Endothelial cell (in vitro differentiated cells): ENCODE data around the gene GNAT3. TPM values are rescaled to one million over a fixed set of nuclear protein-coding genes. Genes with fewer than 3 reads are reported as not detected.

Source experiments
- DNase-seq: peaks from one replicate; pipeline ENCODE4 v3.0.0; 2021; ENCODE audit warnings: low spot score
- H3K27ac Mint-ChIP-seq: one replicate; pipeline ENCODE4 v1.8.0; 2021; ENCODE audit warnings: mixed read lengths, inconsistent platforms; ENCODE audit not compliant: unreplicated experiment
- H3K27me3 Mint-ChIP-seq: one replicate; pipeline ENCODE4 v1.8.0; 2021; ENCODE audit warnings: mild to moderate bottlenecking, moderate library complexity, mixed read lengths, inconsistent platforms; ENCODE audit not compliant: unreplicated experiment
- H3K36me3 Mint-ChIP-seq: one replicate; pipeline ENCODE4 v1.8.0; 2021; ENCODE audit warnings: mild to moderate bottlenecking, low read depth, mixed read lengths, inconsistent platforms; ENCODE audit not compliant: unreplicated experiment
- H3K4me1 Mint-ChIP-seq: one replicate; pipeline ENCODE4 v1.8.0; 2021; ENCODE audit warnings: mild to moderate bottlenecking, mixed read lengths, inconsistent platforms; ENCODE audit not compliant: unreplicated experiment
- H3K4me3 Mint-ChIP-seq: one replicate; pipeline ENCODE4 v1.8.0; 2021; ENCODE audit warnings: mild to moderate bottlenecking, mixed read lengths, inconsistent platforms; ENCODE audit not compliant: unreplicated experiment
- H3K9me3 Mint-ChIP-seq: one replicate; pipeline ENCODE4 v1.8.0; 2021; ENCODE audit warnings: mixed read lengths, inconsistent platforms; ENCODE audit not compliant: unreplicated experiment
- total RNA-seq: library from RNA; stranded (reverse); fragmentation: NEBNext Ultra II Directional; extraction: Animal tissue kit (Norgen Biotek cat#: 25700); gene quantifications from one replicate; pipeline ENCODE4 v1.2.1, GENCODE V29; 2021; ENCODE audit not compliant: unreplicated experiment
- TF ChIP-seq, protein P1 (sequence below): fragments of 200-600 bp; sonication (generic); IDR thresholded peaks from one replicate; pipeline ENCODE4 v1.5.0; 2021; ENCODE audit warnings: antibody characterized with exemption; ENCODE audit not compliant: unreplicated experiment

Gene GNAT3
- total RNA-seq, 1 donor from 2014 or later, result not detected

DNA sequence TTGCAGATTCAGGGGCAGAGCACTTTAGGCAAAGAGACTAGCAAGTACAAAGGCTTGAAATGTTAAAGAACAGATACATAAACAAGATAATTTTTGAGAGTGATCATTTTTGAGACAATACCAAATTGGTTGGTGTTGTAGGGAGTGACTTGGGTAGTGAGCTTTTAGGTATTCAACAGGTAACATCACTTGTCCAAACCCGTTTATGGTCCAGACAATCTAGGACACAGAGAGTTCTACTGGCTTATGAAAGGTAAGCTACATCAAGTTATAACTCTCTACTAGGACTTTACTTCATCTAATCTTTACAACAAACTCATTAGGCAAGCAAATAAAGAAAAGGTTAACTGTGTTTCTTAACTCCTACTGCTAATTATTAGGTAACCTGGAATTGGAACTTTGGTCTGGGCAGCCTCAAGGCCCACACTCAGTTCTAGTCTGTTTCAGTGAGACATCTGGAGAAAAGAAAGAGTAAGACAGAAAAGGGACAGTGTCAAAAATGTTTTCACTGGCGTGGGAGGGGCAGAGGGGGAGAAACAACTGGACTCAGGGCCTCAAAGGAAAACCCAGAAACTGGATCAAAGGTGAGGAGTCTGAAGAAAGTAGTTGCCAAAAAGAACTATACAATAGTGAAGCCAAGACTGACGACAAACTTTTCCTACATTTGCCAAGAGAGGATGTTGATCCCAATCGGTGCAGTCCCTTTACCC is 39.2 kb downstream of the GNAT3 start:
- TF ChIP-seq, protein P1, sequence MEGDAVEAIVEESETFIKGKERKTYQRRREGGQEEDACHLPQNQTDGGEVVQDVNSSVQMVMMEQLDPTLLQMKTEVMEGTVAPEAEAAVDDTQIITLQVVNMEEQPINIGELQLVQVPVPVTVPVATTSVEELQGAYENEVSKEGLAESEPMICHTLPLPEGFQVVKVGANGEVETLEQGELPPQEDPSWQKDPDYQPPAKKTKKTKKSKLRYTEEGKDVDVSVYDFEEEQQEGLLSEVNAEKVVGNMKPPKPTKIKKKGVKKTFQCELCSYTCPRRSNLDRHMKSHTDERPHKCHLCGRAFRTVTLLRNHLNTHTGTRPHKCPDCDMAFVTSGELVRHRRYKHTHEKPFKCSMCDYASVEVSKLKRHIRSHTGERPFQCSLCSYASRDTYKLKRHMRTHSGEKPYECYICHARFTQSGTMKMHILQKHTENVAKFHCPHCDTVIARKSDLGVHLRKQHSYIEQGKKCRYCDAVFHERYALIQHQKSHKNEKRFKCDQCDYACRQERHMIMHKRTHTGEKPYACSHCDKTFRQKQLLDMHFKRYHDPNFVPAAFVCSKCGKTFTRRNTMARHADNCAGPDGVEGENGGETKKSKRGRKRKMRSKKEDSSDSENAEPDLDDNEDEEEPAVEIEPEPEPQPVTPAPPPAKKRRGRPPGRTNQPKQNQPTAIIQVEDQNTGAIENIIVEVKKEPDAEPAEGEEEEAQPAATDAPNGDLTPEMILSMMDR, result no peak
- Mint-ChIP-seq H3K27me3 (no peaks in the 10 kb centered on the region), H3K9me3 (no peaks in the 10 kb centered on the region), H3K4me1 (no peaks in the 10 kb centered on the region), H3K27ac (no peak overlapping the region), H3K4me3 (no peak overlapping the region), H3K36me3 (no peaks in the 10 kb centered on the region)
- DNase-seq, result no peak

DNA sequence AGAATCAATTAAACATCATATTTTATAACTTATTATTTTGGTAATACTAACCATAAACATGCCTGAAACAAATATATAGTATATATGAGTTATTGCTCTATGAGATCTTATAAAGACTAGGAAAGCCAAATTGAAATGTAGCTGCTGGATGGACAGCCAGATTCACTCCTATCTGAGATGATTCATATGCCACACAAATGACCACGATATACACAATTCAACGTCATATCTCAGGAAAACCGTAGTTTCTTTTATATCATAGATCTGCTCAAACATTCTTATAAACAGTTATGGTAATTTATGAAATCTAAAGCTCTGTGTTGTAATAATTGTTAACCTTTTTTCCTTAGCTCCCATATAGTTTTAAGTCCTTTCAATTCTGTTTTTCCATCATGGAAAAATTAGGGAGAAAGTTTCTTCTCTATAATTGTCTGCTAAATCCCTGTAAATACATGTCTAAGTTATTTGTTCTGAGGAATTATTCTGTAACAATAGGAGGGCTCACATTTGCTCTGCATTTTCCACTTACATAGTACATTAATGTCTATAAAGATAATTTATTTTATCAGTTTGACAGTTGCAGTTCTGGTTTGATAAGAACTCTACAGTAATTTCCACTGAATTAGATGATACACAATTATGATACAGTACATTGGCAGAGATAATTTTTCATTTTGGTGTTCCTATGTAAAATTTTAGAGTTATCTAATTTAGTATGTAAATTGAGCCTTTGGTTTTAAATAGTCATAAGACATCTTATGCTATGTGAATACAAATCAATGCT is 42.7 kb downstream of the GNAT3 start:
- no peak overlapping the region for H3K27ac Mint-ChIP-seq
- H3K4me3 Mint-ChIP-seq, result no peak overlapping the region
- H3K9me3 Mint-ChIP-seq, result no peaks in the 10 kb centered on the region
- TF ChIP-seq, protein P1, result no peak
- H3K4me1 Mint-ChIP-seq, result peaks cover 2% of the 10 kb centered on the region
- H3K36me3 Mint-ChIP-seq, result no peaks in the 10 kb centered on the region
- H3K27me3 Mint-ChIP-seq, result peaks cover under 1% of the 10 kb centered on the region
- DNase-seq, result no peak

DNA sequence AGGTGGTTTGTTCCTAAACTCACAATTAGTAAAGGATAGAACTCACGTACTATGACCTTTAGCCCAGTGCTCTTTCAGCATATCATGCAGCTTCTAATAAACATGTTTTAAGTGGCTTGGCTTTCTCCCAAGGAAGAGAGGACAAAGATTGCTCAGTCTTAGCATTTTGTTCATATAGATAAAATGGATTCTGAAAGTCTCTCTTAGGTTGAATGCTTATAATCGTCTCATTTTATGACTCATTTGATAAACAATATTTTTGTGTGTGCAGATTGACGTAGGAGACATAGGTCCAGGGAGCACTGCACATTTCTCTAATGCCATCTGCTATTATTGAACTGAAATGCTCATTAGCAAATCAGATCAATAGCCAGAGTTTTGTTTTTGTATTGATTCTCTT is 44.8 kb downstream of the GNAT3 start:
- peaks cover 9% of the 10 kb centered on the region for H3K4me1 Mint-ChIP-seq
- no peaks in the 10 kb centered on the region for H3K36me3 Mint-ChIP-seq
- H3K9me3 Mint-ChIP-seq, result no peaks in the 10 kb centered on the region
- H3K4me3 Mint-ChIP-seq, result no peak overlapping the region
- no peak for DNase-seq
- H3K27me3 Mint-ChIP-seq, result peaks cover 3% of the 10 kb centered on the region
- H3K27ac Mint-ChIP-seq, result no peak overlapping the region
- TF ChIP-seq, protein P1, result no peak

- TF ChIP-seq, protein P1, result no peak
- Mint-ChIP-seq H3K36me3 (no peaks in the 10 kb centered on the region), H3K4me1 (peaks cover 9% of the 10 kb centered on the region), H3K4me3 (no peak overlapping the region), H3K9me3 (no peaks in the 10 kb centered on the region), H3K27me3 (peaks cover 3% of the 10 kb centered on the region), H3K27ac (no peak overlapping the region)
- no peak for DNase-seq
Measured at GRCh38 chr7:80466636-80467035, 45.2 kb downstream of the GNAT3 start.

DNA sequence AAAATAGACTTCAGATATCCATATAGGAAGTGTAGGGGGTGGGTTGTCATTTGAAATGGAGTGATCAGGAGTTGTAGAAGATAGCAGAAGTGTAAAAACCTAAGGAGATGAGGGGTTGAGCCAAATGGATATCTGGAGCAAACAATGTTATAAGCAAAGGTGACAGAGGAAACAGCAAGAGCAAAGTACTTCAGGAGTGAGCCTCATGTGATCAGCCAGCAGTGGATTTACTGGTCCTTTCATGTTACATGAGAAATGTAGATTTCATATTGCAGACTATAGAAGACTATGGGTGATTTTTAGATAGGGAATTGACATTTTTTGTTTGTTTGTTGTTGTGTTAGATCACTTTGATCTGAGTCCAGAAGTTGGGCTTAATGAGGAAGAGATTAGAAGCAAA is 47.7 kb downstream of the GNAT3 start:
- Mint-ChIP-seq H3K4me3 (no peak overlapping the region), H3K27me3 (peaks cover 3% of the 10 kb centered on the region), H3K4me1 (peaks cover 9% of the 10 kb centered on the region), H3K27ac (no peak overlapping the region), H3K9me3 (no peaks in the 10 kb centered on the region), H3K36me3 (no peaks in the 10 kb centered on the region)
- TF ChIP-seq, protein P1, result no peak
- no peak for DNase-seq
